Stimulated activated CD8-positive, alpha-beta memory T cell treated with anti-CD3 and anti-CD28 coated beads, Interleukin-7, amount 100 ng/mL, for 4 hours (primary cell): ENCODE results near the gene KLF6.
"Not testable (repeated sequence)": the region's sequence is repeated elsewhere in the genome, so short reads cannot be mapped to it uniquely, and the experiment has no call there.

ENCODE experiments used
- DNase-seq, 2 donors: peaks; one replicate each; pipeline ENCODE4 v3.0.0-alpha.2; 2020; ENCODE audit warnings: low read depth in 2 of 2

The KLF6 gene

GRCh38 chr10:3756360-3756740, 28.7 kb downstream of the KLF6 start:
- DNase-seq, result no peak

GRCh38 chr10:3755440-3756359, 29.3 kb downstream of the KLF6 start:
- no peak for DNase-seq

- DNase-seq, result no peak
These were observed 30.1 kb downstream of the KLF6 start for GRCh38 chr10:3754727-3755439.

GRCh38 chr10:3750854-3751253, 34.2 kb downstream of the KLF6 start:
- DNase-seq, result no peak

GRCh38 chr10:3750006-3750816, 34.8 kb downstream of the KLF6 start:
- no peak for DNase-seq

DNA sequence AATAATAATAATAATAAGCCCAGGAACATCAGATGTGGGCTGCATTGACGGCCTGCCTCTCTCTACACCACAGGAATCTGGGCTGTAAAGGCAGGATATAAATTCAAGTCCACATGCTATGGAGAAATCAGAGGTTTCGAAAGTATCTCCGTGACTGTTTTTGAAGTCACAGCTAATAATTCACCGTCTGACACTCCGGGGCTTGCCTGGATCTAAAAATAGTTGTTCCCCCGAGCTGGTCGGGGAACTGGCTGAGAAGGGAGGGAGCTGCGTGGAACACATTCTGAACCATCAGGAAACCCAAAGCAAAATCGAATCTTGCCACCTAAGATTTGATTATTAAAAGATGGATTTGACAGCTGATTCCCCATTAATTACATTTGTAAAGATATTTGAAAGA, 35.4 kb downstream of the KLF6 start:
- DNase-seq, result no peak

- no peak for DNase-seq
These were observed 36.0 kb downstream of the KLF6 start for GRCh38 chr10:3749011-3749410.

DNA sequence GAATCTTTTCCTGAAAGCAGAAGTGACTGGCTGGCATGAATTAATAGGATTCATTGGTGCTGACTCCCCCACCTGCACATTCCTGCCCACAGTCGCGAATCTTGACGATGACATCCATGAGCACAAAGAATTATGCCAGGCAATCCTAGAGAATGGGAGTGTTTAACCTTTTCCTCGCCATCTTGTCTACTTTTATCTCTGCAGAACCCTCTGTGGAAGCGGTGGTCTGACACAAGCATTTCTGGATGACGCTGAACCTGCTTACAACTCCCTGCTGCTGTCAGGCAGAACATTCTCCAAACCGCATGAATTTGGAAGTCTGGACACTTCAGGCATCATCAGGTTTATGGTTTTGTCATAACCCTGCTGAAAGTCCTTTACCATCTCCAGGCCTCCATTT, 36.5 kb downstream of the KLF6 start:
- no peak for DNase-seq

- DNase-seq, result no peak
These were observed 37.0 kb downstream of the KLF6 start for GRCh38 chr10:3747984-3748383.

DNA sequence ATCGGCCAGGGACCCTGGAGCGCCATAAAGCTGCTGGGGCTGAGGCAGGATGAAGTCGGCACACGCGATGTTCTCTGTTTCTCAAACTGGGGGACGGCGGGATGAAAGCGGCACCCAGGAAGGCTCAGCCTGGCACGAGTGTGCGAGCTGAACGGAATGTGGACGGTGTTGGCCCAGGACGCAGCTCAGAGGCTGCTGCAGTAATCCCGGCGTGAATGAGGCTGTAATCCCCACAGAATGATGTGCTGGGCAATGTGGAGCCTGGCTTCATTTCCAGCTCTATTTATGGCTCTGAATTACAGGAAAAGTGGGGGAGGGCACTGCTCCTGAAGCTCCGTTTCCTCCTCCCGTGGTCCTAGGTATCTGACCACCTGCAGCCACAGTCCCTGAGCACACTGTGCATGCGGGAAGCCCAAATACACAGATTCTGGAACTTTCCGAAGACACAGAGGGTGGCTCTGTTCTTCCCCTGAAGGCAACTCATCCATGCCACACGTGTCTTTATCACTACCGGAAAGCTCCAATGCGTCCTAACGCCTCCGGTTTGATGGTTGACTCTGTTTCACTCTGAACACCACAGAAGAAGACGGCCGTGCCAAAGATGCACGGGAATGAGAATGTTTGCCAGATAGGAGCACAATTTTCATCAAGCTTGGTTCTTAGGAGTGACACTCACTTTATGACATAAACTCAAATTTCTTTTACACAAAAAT, 37.6 kb downstream of the KLF6 start:
- DNase-seq, result no peak

DNA sequence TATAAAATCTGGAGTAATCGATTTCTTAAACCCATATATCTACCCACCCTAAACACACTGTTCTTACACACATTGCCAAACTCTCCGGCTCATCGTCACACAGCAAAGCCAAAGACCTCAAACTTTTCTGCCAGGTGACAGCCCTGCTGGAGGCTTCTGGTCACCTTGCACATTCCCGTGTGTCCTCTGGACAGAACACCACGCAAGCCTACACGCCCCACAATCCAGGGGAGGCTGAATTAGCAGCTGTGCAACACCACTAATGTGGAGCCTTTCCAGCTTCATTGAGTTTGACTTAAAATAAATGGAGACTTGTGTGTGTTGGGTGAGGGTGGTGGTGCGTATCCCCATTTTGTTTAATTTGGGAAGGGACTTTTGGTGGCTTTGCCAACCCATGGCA, 38.4 kb downstream of the KLF6 start:
- DNase-seq, result no peak

GRCh38 chr10:3745521-3745920, 39.5 kb downstream of the KLF6 start:
- DNase-seq, result no peak

GRCh38 chr10:3741688-3742461, 43.1 kb downstream of the KLF6 start:
- DNase-seq, result no peak

- DNase-seq, result no peak
These were observed 44.7 kb downstream of the KLF6 start for GRCh38 chr10:3740157-3740871.

DNA sequence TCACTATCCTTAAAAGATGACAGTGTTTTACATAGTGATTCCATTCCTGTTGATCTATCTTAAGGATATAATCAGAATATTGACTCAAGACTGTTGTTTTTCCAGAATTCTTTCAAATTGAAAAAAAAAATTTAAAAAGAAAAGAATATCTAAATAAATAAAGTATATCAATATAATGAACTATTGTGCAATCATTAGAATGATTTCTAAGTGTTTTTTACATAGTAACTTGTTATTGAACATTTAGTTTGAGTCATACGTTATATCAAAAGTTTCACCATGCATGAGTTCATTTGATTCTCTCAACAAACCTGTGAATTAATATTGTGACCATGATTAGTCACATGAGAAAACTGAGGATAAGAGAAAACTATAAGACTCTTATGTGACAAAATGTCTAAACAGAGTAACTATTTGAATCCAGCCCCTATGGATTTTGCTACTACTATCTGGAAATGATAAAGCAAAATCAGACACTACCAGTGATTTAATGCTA, 46.1 kb downstream of the KLF6 start:
- no peak for DNase-seq

GRCh38 chr10:3737864-3738263, 47.1 kb downstream of the KLF6 start:
- no peak for DNase-seq

GRCh38 chr10:3735175-3735574, 49.8 kb downstream of the KLF6 start:
- DNase-seq, result no peak

- DNase-seq, result no peak
These were observed 50.9 kb downstream of the KLF6 start for GRCh38 chr10:3734111-3734510.

DNA sequence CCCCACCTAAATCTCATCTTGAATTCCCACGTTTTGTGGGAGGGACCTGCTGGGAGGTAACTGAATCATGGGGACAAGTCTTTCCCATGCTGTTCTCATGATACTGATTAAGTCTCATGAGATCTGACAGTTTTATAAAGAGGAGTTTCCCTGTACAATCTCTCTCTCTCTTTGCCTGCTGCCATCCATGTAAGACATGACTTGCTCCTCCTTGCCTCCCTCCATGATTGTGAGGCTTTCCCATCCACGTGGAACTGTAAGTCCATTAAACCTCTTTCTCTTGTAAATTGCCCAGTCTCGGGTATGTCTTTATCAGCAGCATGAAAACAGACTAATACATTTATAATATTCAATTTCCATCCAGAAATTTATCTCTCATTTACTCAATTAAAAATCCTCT, 52.8 kb downstream of the KLF6 start:
- not testable (repeated sequence) for DNase-seq

DNA sequence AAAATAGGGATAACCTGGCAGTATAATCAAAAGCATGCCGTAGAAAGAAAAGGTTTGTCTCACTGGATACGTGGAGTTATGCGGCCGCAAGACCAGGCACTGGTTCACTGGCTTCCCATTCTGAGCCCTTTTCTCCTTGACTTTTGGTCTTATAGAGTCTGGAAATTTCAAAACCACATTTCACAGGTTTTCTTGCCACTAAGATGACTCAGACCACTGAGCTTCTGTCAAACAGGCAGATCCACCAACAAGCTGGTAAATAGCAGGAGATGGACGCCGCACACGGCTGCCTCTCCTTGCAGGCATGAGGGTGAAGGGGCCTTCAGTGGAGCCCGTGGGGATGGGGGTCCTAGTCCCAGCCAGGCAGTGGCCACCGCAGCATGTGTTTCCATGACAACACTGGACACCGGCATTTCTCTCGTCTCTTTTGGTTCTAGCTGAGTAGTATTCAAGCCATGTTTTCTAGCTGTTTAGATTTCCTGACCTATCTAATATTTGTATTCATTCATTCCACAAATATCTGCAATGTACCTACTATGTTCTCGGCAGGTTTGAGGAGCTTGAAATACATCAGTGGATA, 55.5 kb downstream of the KLF6 start:
- DNase-seq, result no peak
